NCI-H187 treated with DMSO at 0.1 percent for 48 hours (cell line): Measurements from ENCODE around the gene PCDHGA1.
"Not testable (repeated sequence)": the region's sequence is repeated elsewhere in the genome, so short reads cannot be mapped to it uniquely, and the experiment has no call there.

Source experiments
- DNase-seq: peaks from one replicate; lab custom pipeline; 2025; lab: John Stamatoyannopoulos, UW

The PCDHGA1 gene

GRCh38 chr5:141346017-141346416, 15.7 kb downstream of the PCDHGA1 start:
- DNase-seq: not testable (repeated sequence)

- DNase-seq: no peak
These were observed 19.8 kb downstream of the PCDHGA1 start, which contains the start of gene PCDHGB1 for GRCh38 chr5:141349917-141350619. PCDHGB1 (plus strand) TSS chr5:141350099; CDS start chr5:141350261, 162 bp downstream.

GRCh38 chr5:141351591-141351990, 21.3 kb downstream of the PCDHGA1 start:
- no peak for DNase-seq

GRCh38 chr5:141354900-141355469, 24.7 kb downstream of the PCDHGA1 start, which contains the start of gene PCDHGA4:
PCDHGA4 (plus strand) TSS chr5:141355021; CDS start chr5:141355108, 87 bp downstream.
- no peak for DNase-seq

GRCh38 chr5:141355641-141356040, 25.3 kb downstream of the PCDHGA1 start:
- no peak for DNase-seq

GRCh38 chr5:141356133-141356532, 25.8 kb downstream of the PCDHGA1 start:
- no peak for DNase-seq

- DNase-seq: no peak
These were observed 26.6 kb downstream of the PCDHGA1 start for GRCh38 chr5:141356950-141357349.

GRCh38 chr5:141359790-141360426, 29.6 kb downstream of the PCDHGA1 start, which contains the start of gene PCDHGB2:
PCDHGB2 (plus strand) TSS chr5:141359994; CDS start chr5:141360136, 142 bp downstream.
- DNase-seq: no peak

GRCh38 chr5:141360685-141361084, 30.4 kb downstream of the PCDHGA1 start:
- no peak for DNase-seq

GRCh38 chr5:141362719-141363118, 32.4 kb downstream of the PCDHGA1 start:
- no peak for DNase-seq

GRCh38 chr5:141363952-141364660, 33.8 kb downstream of the PCDHGA1 start, which contains the start of gene PCDHGA5:
PCDHGA5 (plus strand) TSS chr5:141364162; CDS start chr5:141364331, 169 bp downstream.
- DNase-seq: no peak

- DNase-seq: no peak
These were observed 35.9 kb downstream of the PCDHGA1 start for GRCh38 chr5:141366016-141366896.

GRCh38 chr5:141369994-141370848, 39.9 kb downstream of the PCDHGA1 start, which contains the start of gene PCDHGB3:
PCDHGB3 (plus strand) TSS chr5:141370242; CDS start chr5:141370395, 153 bp downstream.
- no peak for DNase-seq

- no peak for DNase-seq
These were observed 41.5 kb downstream of the PCDHGA1 start for GRCh38 chr5:141371572-141372475.

- DNase-seq: no peak
These were observed 43.5 kb downstream of the PCDHGA1 start, which contains the start of gene PCDHGA6 for GRCh38 chr5:141373673-141374317. PCDHGA6 (plus strand) TSS chr5:141373891; CDS start chr5:141374084, 193 bp downstream.

GRCh38 chr5:141374627-141375026, 44.3 kb downstream of the PCDHGA1 start:
- no peak for DNase-seq

GRCh38 chr5:141375444-141376155, 45.3 kb downstream of the PCDHGA1 start:
- DNase-seq: not testable (repeated sequence)
